ENCODE results near the gene KCNC1. TPM values are rescaled to one million over a fixed set of nuclear protein-coding genes. Genes with fewer than 3 reads are reported as not detected.

Gene KCNC1
- total RNA-seq, 1 experiment from 2014 or later, result 0.20 TPM

DNA sequence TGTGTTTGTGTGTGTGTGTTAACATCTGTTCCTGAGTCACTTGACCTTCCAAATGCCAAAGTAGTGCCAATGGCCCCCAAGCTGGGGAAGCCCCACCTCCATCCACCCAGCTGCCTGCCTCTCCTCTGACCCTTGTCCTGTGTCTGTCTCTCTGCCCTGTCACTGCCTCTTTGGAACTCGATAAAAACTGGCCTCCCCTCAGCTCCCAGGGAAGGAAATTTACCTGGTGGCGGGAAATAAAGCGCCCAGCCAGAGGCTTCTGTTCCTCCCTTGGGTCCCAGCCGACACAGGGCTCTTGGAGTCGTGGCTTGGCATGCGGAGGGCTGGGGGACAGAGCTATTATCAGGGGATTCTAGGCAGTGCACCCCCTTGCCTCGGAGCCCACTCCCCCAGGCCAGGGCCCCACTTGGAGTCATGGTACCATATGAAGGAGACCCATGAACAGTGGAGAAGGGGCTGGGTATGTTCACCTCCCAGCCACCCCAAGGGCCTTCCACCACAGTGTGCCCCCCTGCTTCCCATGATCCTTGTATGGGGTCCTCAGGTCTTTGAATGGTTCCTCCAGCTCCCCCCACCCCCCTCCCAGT, 6.2 kb downstream of the KCNC1 start (continued):
- TF ChIP-seq, protein P1, sequence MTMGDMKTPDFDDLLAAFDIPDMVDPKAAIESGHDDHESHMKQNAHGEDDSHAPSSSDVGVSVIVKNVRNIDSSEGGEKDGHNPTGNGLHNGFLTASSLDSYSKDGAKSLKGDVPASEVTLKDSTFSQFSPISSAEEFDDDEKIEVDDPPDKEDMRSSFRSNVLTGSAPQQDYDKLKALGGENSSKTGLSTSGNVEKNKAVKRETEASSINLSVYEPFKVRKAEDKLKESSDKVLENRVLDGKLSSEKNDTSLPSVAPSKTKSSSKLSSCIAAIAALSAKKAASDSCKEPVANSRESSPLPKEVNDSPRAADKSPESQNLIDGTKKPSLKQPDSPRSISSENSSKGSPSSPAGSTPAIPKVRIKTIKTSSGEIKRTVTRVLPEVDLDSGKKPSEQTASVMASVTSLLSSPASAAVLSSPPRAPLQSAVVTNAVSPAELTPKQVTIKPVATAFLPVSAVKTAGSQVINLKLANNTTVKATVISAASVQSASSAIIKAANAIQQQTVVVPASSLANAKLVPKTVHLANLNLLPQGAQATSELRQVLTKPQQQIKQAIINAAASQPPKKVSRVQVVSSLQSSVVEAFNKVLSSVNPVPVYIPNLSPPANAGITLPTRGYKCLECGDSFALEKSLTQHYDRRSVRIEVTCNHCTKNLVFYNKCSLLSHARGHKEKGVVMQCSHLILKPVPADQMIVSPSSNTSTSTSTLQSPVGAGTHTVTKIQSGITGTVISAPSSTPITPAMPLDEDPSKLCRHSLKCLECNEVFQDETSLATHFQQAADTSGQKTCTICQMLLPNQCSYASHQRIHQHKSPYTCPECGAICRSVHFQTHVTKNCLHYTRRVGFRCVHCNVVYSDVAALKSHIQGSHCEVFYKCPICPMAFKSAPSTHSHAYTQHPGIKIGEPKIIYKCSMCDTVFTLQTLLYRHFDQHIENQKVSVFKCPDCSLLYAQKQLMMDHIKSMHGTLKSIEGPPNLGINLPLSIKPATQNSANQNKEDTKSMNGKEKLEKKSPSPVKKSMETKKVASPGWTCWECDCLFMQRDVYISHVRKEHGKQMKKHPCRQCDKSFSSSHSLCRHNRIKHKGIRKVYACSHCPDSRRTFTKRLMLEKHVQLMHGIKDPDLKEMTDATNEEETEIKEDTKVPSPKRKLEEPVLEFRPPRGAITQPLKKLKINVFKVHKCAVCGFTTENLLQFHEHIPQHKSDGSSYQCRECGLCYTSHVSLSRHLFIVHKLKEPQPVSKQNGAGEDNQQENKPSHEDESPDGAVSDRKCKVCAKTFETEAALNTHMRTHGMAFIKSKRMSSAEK (CRISPR knock-in tag; IDR thresholded peaks at IDR 0.05; ENCODE audit: borderline replicate concordance), result no peak
- no peak for TF ChIP-seq ZNF423 (CRISPR knock-in tag; IDR thresholded peaks at IDR 0.05)
- TF ChIP-seq, protein P2, sequence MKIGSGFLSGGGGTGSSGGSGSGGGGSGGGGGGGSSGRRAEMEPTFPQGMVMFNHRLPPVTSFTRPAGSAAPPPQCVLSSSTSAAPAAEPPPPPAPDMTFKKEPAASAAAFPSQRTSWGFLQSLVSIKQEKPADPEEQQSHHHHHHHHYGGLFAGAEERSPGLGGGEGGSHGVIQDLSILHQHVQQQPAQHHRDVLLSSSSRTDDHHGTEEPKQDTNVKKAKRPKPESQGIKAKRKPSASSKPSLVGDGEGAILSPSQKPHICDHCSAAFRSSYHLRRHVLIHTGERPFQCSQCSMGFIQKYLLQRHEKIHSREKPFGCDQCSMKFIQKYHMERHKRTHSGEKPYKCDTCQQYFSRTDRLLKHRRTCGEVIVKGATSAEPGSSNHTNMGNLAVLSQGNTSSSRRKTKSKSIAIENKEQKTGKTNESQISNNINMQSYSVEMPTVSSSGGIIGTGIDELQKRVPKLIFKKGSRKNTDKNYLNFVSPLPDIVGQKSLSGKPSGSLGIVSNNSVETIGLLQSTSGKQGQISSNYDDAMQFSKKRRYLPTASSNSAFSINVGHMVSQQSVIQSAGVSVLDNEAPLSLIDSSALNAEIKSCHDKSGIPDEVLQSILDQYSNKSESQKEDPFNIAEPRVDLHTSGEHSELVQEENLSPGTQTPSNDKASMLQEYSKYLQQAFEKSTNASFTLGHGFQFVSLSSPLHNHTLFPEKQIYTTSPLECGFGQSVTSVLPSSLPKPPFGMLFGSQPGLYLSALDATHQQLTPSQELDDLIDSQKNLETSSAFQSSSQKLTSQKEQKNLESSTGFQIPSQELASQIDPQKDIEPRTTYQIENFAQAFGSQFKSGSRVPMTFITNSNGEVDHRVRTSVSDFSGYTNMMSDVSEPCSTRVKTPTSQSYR (CRISPR knock-in tag; IDR thresholded peaks at IDR 0.05), result no peak
- no peak for TF ChIP-seq NR3C1 (CRISPR knock-in tag; conservative IDR thresholded peaks at IDR 0.05; ENCODE audit: low read depth)
- TF ChIP-seq, protein P3, sequence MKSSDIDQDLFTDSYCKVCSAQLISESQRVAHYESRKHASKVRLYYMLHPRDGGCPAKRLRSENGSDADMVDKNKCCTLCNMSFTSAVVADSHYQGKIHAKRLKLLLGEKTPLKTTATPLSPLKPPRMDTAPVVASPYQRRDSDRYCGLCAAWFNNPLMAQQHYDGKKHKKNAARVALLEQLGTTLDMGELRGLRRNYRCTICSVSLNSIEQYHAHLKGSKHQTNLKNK (CRISPR knock-in tag; IDR thresholded peaks at IDR 0.05), result no peak
- TF ChIP-seq GTF2I (CRISPR knock-in tag; conservative IDR thresholded peaks at IDR 0.05), result no peak
- no peak for TF ChIP-seq ETV6 (CRISPR knock-in tag; IDR thresholded peaks at IDR 0.05)
- no peak for TF ChIP-seq MYBL2 (CRISPR knock-in tag; IDR thresholded peaks at IDR 0.05)
- TF ChIP-seq, protein P4, sequence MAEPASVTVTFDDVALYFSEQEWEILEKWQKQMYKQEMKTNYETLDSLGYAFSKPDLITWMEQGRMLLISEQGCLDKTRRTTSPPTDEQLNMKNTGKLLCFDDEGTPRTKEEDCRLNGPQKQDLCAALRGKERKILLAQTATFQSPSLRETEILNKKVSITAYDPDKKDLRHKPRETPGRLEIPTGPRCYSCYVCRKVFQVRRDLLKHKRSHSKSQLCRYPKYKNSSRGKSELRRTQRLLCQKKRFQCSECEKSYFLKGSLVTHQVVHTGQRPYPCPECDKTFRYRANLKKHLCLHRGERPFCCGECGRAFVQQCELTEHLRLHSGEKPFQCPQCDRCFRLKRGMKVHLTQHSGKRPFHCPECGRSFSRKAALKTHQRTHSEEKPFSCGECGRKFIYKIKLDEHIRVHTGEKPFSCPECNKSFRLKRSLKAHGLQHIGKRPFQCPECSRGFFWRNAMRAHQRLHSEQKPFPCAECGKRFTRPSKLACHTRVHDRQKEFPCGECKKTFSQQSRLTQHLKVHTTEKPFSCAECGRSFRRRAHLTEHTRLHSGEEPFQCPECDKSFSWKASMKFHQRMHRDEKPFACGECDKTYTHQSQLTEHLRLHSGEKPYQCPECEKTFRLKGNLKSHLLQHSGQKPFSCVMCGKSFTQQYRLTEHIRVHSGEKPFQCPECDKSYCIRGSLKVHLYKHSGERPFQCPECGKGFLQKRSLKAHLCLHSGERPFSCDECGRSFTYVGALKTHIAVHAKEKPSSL (CRISPR knock-in tag; conservative IDR thresholded peaks at IDR 0.05), result no peak

DNA sequence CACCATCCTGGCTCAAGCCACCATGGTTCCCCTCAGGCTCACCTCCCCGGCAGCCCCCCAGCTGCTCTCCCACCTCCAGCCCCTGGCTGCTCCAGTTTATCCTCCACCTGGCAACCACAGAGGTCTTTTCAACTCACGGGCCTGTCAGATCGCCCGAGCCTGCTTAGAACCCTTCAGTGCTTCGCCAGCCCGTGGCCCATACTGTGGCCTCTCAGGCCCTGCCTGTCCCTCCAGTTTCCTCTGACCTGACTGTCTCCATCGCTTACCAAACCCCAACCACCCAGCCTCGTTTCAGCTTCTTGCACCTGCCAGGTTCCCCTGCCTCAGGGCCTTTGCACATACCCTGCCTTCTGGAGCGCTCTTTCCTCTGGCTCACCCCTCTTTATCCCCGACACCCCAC, 6.9 kb downstream of the KCNC1 start:
- ATAC-seq (no peak), DNase-seq (ENCODE audit: low spot score) (no peak)
- ChIA-PET CTCF (interaction anchor here (1.0 to 1.7 kb wide), 6 partner anchors 10 to 232 kb away, joined by 3 to 11 read pairs (median 4); no protein-coding TSS in a partner anchor), POLR2A (no interaction called here)
- H3K4me1 Mint-ChIP-seq, result peaks cover 8% of the 10 kb centered on the region
- no peaks in the 10 kb centered on the region for H3K9me3 Mint-ChIP-seq
- H3K27me3 Mint-ChIP-seq (ENCODE audit: low read depth), result no peaks in the 10 kb centered on the region; the same call in 1 of the 2 replicates
- H3K27ac Mint-ChIP-seq, result no peak overlapping the region
- H3K4me3 Mint-ChIP-seq, result no peak overlapping the region
- no peaks in the 10 kb centered on the region for H3K36me3 Mint-ChIP-seq
- TF ChIP-seq, protein P5, sequence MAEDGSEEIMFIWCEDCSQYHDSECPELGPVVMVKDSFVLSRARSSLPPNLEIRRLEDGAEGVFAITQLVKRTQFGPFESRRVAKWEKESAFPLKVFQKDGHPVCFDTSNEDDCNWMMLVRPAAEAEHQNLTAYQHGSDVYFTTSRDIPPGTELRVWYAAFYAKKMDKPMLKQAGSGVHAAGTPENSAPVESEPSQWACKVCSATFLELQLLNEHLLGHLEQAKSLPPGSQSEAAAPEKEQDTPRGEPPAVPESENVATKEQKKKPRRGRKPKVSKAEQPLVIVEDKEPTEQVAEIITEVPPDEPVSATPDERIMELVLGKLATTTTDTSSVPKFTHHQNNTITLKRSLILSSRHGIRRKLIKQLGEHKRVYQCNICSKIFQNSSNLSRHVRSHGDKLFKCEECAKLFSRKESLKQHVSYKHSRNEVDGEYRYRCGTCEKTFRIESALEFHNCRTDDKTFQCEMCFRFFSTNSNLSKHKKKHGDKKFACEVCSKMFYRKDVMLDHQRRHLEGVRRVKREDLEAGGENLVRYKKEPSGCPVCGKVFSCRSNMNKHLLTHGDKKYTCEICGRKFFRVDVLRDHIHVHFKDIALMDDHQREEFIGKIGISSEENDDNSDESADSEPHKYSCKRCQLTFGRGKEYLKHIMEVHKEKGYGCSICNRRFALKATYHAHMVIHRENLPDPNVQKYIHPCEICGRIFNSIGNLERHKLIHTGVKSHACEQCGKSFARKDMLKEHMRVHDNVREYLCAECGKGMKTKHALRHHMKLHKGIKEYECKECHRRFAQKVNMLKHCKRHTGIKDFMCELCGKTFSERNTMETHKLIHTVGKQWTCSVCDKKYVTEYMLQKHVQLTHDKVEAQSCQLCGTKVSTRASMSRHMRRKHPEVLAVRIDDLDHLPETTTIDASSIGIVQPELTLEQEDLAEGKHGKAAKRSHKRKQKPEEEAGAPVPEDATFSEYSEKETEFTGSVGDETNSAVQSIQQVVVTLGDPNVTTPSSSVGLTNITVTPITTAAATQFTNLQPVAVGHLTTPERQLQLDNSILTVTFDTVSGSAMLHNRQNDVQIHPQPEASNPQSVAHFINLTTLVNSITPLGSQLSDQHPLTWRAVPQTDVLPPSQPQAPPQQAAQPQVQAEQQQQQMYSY (CRISPR knock-in tag; IDR thresholded peaks at IDR 0.05), result no peak
- no peak for TF ChIP-seq ZNF219 (CRISPR knock-in tag; IDR thresholded peaks at IDR 0.05; ENCODE audit: borderline replicate concordance)
- TF ChIP-seq MYBL2 (CRISPR knock-in tag; IDR thresholded peaks at IDR 0.05), result no peak
- TF ChIP-seq JAZF1 (CRISPR knock-in tag; IDR thresholded peaks at IDR 0.05), result no peak
- TF ChIP-seq, protein P1 (CRISPR knock-in tag; IDR thresholded peaks at IDR 0.05; ENCODE audit: borderline replicate concordance), result no peak
- no peak for TF ChIP-seq ZNF423 (CRISPR knock-in tag; IDR thresholded peaks at IDR 0.05)
- TF ChIP-seq, protein P6, sequence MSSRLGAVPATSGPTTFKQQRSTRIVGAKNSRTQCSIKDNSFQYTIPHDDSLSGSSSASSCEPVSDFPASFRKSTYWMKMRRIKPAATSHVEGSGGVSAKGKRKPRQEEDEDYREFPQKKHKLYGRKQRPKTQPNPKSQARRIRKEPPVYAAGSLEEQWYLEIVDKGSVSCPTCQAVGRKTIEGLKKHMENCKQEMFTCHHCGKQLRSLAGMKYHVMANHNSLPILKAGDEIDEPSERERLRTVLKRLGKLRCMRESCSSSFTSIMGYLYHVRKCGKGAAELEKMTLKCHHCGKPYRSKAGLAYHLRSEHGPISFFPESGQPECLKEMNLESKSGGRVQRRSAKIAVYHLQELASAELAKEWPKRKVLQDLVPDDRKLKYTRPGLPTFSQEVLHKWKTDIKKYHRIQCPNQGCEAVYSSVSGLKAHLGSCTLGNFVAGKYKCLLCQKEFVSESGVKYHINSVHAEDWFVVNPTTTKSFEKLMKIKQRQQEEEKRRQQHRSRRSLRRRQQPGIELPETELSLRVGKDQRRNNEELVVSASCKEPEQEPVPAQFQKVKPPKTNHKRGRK (CRISPR knock-in tag; IDR thresholded peaks at IDR 0.05; ENCODE audit: borderline replicate concordance), result no peak
- no peak for TF ChIP-seq IRF2 (CRISPR knock-in tag; IDR thresholded peaks at IDR 0.05; ENCODE audit: borderline replicate concordance, low read depth)
